Measurements from ENCODE around the gene C11orf24. TPM values are rescaled to one million over a fixed set of nuclear protein-coding genes. Genes with fewer than 3 reads are reported as not detected.

C11orf24 gene
- total and polyA plus RNA-seq, 9 of the 15 experiments (the other 6 are each of a cell fraction or from before 2014, with no cell fraction given) = 2.0 to 65.2 (median 32.5) TPM

- TF ChIP-seq ZNF407 (IDR thresholded peaks at IDR 0.05; ENCODE audit: low read depth) = no peak
- TF ChIP-seq DMBX1 (CRISPR knock-in tag; IDR thresholded peaks at IDR 0.05; ENCODE audit: borderline replicate concordance) = peak; percentile 82
- TF ChIP-seq MAFF (IDR thresholded peaks at IDR 0.05; ENCODE audit: low read length) = no peak
- TF ChIP-seq ZBTB5 (IDR thresholded peaks at IDR 0.05) = no peak
- TF ChIP-seq MCM7 (IDR thresholded peaks at IDR 0.05) = no peak
- TF ChIP-seq MTA3 (IDR thresholded peaks at IDR 0.05; ENCODE audit: borderline replicate concordance) = peak; percentile 39; the same call in 1 of the 2 replicates
- TF ChIP-seq SPI1 (IDR thresholded peaks at IDR 0.05; ENCODE audit: borderline replicate concordance, low read depth, low read length) = 0 out of 2 replicates have a peak, but pooled peaks have one; percentile 39
- TF ChIP-seq, protein P1, sequence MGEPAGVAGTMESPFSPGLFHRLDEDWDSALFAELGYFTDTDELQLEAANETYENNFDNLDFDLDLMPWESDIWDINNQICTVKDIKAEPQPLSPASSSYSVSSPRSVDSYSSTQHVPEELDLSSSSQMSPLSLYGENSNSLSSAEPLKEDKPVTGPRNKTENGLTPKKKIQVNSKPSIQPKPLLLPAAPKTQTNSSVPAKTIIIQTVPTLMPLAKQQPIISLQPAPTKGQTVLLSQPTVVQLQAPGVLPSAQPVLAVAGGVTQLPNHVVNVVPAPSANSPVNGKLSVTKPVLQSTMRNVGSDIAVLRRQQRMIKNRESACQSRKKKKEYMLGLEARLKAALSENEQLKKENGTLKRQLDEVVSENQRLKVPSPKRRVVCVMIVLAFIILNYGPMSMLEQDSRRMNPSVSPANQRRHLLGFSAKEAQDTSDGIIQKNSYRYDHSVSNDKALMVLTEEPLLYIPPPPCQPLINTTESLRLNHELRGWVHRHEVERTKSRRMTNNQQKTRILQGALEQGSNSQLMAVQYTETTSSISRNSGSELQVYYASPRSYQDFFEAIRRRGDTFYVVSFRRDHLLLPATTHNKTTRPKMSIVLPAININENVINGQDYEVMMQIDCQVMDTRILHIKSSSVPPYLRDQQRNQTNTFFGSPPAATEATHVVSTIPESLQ (CRISPR knock-in tag; IDR thresholded peaks at IDR 0.05) = no peak
- peak; percentile 69; the same call in 1 of the 2 replicates for TF ChIP-seq CTBP1 (IDR thresholded peaks at IDR 0.05; ENCODE audit: borderline replicate concordance)
- no peak for TF ChIP-seq IFI16 (CRISPR knock-in tag; IDR thresholded peaks at IDR 0.05)
- no peak for TF ChIP-seq NCOA4 (IDR thresholded peaks at IDR 0.05; ENCODE audit: partially characterized antibody)
- TF ChIP-seq, protein P2, sequence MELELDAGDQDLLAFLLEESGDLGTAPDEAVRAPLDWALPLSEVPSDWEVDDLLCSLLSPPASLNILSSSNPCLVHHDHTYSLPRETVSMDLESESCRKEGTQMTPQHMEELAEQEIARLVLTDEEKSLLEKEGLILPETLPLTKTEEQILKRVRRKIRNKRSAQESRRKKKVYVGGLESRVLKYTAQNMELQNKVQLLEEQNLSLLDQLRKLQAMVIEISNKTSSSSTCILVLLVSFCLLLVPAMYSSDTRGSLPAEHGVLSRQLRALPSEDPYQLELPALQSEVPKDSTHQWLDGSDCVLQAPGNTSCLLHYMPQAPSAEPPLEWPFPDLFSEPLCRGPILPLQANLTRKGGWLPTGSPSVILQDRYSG (tag; conservative IDR thresholded peaks at IDR 0.05; ENCODE audit: low read depth) = peak; percentile 70; the same call in 1 of the 2 replicates
Observed at GRCh38 chr11:68257477-68258362, 14.1 kb downstream of the C11orf24 start (continued).
